K562 (cell line): ENCODE results near the gene MRPS6. TPM values are rescaled to one million over a fixed set of nuclear protein-coding genes. Genes with fewer than 3 reads are reported as not detected.
A peak's percentile ranks its signal among the peaks of the same experiment; 100 is the strongest.

Experiments
- ATF1 ChIP-seq, 2 experiments: fragments of 450-650 bp in 1 of 2; IDR thresholded peaks; 2 replicates each; pipeline ENCODE4 v1.6.1; 2016; ENCODE audit warnings: missing compliant biosample characterization in 1 of 2, missing genetic modification characterization in 1 of 2
- CAMTA2 ChIP-seq: fragments of 250-450 bp; sonication (Bioruptor Pico); conservative IDR thresholded peaks from 2 replicates; pipeline ENCODE4 v1.5.1; 2022
- GTF2F1 ChIP-seq: IDR thresholded peaks from 2 replicates; pipeline ENCODE4 v1.6.1; 2011; ENCODE audit warnings: low read depth, low read length, improper control_type of control experiment
- PCBP1 ChIP-seq: fragments of 200-400 bp; formaldehyde crosslinking; IDR thresholded peaks from 2 replicates; pipeline ENCODE4 v1.6.1; 2018; ENCODE audit warnings: mild to moderate bottlenecking, low read depth, low read length; ENCODE audit not compliant: poor library complexity, severe bottlenecking
- RHOXF2B ChIP-seq: fragments of 250-450 bp; sonication (Bioruptor Pico); conservative IDR thresholded peaks from 2 replicates; pipeline ENCODE4 v1.5.1; 2021
- SMAD3 ChIP-seq: fragments of 450-650 bp; formaldehyde crosslinking; conservative IDR thresholded peaks from 2 replicates; pipeline ENCODE4 v1.4.0; 2020; ENCODE audit warnings: mild to moderate bottlenecking
- SOX6 ChIP-seq: fragments of 450-650 bp; IDR thresholded peaks from 2 replicates; pipeline ENCODE4 v1.6.1; 2014; ENCODE audit warnings: mild to moderate bottlenecking
- TCFL5 ChIP-seq: fragments of 250-450 bp; sonication (Bioruptor Pico); conservative IDR thresholded peaks from 2 replicates; pipeline ENCODE4 v1.6.1; 2021; ENCODE audit warnings: mild to moderate bottlenecking, moderate library complexity, matching md5 sums
- ZNF3 ChIP-seq: fragments of 250-450 bp; sonication (Bioruptor Pico); IDR thresholded peaks from 2 replicates; pipeline ENCODE4 v1.5.0; 2021; ENCODE audit warnings: mild to moderate bottlenecking, moderate library complexity
- polyA plus RNA-seq, 8 experiments: library from polyadenylated mRNA; depleted of rRNA in 4 of 8; stranded (reverse) in 5 of 8; unstranded in 3 of 8; fragments of >200 nt; fragmentation: Nextera tagmentation in 2 of 8; fragmentation: Illumina TruSeq in 1 of 8; extraction: Ambion mirVana in 2 of 8; extraction: Trizol in 1 of 8; gene quantifications; 2 replicates each; pipeline versions ENCODE4 v1.2.1 to v1.2.3, GENCODE V29; 2011 to 2014; ENCODE audit warnings: inconsistent platforms in 1 of 8, missing spikeins in 1 of 8
- total RNA-seq, 7 experiments: library from RNA; depleted of rRNA in 6 of 7; stranded (reverse); fragments of >200 nt in 6 of 7; fragmentation: Illumina TruSeq in 2 of 7; extraction: Trizol in 2 of 7; gene quantifications; 2 replicates each; pipeline versions ENCODE4 v1.2.1 to v1.2.3, GENCODE V29; 2011 to 2021; ENCODE audit warnings: low replicate concordance in 1 of 7
- TF ChIP-seq, protein P1 (sequence below): fragments of 450-650 bp; formaldehyde crosslinking; IDR thresholded peaks from 2 replicates; pipeline ENCODE4 v1.4.0; 2022; ENCODE audit warnings: missing genetic modification characterization
- TF ChIP-seq, protein P2 (sequence below): fragments of 450-650 bp; IDR thresholded peaks from 2 replicates; pipeline ENCODE4 v1.7.1; 2018; ENCODE audit warnings: mild to moderate bottlenecking, low read depth; ENCODE audit not compliant: partially characterized antibody
- TF ChIP-seq, protein P3 (sequence below): sonication (generic); formaldehyde crosslinking; IDR thresholded peaks from 2 replicates; pipeline ENCODE4 v1.8.1; 2023; ENCODE audit warnings: mild to moderate bottlenecking, missing genetic modification reagents
- TF ChIP-seq, protein P4 (sequence below): fragments of 450-650 bp; IDR thresholded peaks from 2 replicates; pipeline ENCODE4 v1.6.1; 2014; ENCODE audit warnings: low read depth, mild to moderate bottlenecking, moderate library complexity, borderline replicate concordance
- TF ChIP-seq, protein P5 (sequence below): fragments of 450-650 bp; IDR thresholded peaks from 2 replicates; pipeline ENCODE4 v1.7.0; 2016; ENCODE audit warnings: borderline replicate concordance
- TF ChIP-seq, protein P6 (sequence below): fragments of 450-650 bp; IDR thresholded peaks from 2 replicates; pipeline ENCODE4 v1.6.1; 2016

Gene MRPS6
- total and polyA plus RNA-seq, 9 of the 15 experiments (the other 6 are each of a cell fraction or from before 2014, with no cell fraction given) = 26.1 to 72.0 (median 39.3) TPM

DNA sequence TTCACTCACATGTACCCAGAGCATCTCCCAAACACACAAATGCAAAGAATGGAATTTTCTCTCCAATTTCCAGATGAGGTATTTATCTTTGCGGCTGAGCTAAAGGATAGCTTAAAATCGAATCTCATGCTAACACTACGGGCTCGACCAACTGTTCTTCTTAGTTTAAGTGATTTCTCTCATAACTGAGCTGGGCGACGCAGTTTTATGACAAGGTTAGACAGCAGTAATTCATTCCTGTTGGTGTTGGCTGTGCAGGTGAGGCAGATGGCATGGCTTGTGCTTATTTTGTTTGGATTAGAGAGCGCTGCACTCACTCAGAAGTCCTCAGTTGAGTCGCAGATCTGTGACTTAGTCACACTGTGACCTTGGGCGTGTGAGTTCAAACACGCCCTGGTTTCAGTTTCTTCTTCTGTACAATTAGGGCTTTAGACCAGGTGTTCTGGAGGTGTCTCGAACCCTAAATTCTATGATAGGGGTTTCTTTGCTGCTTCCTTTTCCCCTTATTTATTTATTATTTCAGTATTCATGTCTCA, 41.5 kb upstream of the MRPS6 start (continued):
- TF ChIP-seq SOX6 = no peak
- TF ChIP-seq RHOXF2B (CRISPR knock-in tag) = no peak
- TF ChIP-seq GTF2F1 = no peak
- TF ChIP-seq, protein P1, sequence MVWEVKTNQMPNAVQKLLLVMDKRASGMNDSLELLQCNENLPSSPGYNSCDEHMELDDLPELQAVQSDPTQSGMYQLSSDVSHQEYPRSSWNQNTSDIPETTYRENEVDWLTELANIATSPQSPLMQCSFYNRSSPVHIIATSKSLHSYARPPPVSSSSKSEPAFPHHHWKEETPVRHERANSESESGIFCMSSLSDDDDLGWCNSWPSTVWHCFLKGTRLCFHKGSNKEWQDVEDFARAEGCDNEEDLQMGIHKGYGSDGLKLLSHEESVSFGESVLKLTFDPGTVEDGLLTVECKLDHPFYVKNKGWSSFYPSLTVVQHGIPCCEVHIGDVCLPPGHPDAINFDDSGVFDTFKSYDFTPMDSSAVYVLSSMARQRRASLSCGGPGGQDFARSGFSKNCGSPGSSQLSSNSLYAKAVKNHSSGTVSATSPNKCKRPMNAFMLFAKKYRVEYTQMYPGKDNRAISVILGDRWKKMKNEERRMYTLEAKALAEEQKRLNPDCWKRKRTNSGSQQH (CRISPR knock-in tag) = no peak
- no peak for TF ChIP-seq ZNF3 (CRISPR knock-in tag)
- no peak for TF ChIP-seq ATF1 (CRISPR knock-in tag; IDR thresholded peaks at IDR 0.05)
- peak; percentile 68 for TF ChIP-seq ATF1 (tag; IDR thresholded peaks at IDR 0.05)
- TF ChIP-seq SMAD3 (CRISPR knock-in tag) = no peak
- no peak for TF ChIP-seq CAMTA2
- TF ChIP-seq, protein P2, sequence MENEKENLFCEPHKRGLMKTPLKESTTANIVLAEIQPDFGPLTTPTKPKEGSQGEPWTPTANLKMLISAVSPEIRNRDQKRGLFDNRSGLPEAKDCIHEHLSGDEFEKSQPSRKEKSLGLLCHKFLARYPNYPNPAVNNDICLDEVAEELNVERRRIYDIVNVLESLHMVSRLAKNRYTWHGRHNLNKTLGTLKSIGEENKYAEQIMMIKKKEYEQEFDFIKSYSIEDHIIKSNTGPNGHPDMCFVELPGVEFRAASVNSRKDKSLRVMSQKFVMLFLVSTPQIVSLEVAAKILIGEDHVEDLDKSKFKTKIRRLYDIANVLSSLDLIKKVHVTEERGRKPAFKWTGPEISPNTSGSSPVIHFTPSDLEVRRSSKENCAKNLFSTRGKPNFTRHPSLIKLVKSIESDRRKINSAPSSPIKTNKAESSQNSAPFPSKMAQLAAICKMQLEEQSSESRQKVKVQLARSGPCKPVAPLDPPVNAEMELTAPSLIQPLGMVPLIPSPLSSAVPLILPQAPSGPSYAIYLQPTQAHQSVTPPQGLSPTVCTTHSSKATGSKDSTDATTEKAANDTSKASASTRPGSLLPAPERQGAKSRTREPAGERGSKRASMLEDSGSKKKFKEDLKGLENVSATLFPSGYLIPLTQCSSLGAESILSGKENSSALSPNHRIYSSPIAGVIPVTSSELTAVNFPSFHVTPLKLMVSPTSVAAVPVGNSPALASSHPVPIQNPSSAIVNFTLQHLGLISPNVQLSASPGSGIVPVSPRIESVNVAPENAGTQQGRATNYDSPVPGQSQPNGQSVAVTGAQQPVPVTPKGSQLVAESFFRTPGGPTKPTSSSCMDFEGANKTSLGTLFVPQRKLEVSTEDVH = no peak
- TF ChIP-seq, protein P3, sequence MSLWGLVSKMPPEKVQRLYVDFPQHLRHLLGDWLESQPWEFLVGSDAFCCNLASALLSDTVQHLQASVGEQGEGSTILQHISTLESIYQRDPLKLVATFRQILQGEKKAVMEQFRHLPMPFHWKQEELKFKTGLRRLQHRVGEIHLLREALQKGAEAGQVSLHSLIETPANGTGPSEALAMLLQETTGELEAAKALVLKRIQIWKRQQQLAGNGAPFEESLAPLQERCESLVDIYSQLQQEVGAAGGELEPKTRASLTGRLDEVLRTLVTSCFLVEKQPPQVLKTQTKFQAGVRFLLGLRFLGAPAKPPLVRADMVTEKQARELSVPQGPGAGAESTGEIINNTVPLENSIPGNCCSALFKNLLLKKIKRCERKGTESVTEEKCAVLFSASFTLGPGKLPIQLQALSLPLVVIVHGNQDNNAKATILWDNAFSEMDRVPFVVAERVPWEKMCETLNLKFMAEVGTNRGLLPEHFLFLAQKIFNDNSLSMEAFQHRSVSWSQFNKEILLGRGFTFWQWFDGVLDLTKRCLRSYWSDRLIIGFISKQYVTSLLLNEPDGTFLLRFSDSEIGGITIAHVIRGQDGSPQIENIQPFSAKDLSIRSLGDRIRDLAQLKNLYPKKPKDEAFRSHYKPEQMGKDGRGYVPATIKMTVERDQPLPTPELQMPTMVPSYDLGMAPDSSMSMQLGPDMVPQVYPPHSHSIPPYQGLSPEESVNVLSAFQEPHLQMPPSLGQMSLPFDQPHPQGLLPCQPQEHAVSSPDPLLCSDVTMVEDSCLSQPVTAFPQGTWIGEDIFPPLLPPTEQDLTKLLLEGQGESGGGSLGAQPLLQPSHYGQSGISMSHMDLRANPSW (CRISPR knock-in tag) = no peak
- no peak for TF ChIP-seq TCFL5 (CRISPR knock-in tag)
- TF ChIP-seq, protein P4, sequence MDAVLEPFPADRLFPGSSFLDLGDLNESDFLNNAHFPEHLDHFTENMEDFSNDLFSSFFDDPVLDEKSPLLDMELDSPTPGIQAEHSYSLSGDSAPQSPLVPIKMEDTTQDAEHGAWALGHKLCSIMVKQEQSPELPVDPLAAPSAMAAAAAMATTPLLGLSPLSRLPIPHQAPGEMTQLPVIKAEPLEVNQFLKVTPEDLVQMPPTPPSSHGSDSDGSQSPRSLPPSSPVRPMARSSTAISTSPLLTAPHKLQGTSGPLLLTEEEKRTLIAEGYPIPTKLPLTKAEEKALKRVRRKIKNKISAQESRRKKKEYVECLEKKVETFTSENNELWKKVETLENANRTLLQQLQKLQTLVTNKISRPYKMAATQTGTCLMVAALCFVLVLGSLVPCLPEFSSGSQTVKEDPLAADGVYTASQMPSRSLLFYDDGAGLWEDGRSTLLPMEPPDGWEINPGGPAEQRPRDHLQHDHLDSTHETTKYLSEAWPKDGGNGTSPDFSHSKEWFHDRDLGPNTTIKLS = no peak
- TF ChIP-seq PCBP1 = no peak
- TF ChIP-seq, protein P5, sequence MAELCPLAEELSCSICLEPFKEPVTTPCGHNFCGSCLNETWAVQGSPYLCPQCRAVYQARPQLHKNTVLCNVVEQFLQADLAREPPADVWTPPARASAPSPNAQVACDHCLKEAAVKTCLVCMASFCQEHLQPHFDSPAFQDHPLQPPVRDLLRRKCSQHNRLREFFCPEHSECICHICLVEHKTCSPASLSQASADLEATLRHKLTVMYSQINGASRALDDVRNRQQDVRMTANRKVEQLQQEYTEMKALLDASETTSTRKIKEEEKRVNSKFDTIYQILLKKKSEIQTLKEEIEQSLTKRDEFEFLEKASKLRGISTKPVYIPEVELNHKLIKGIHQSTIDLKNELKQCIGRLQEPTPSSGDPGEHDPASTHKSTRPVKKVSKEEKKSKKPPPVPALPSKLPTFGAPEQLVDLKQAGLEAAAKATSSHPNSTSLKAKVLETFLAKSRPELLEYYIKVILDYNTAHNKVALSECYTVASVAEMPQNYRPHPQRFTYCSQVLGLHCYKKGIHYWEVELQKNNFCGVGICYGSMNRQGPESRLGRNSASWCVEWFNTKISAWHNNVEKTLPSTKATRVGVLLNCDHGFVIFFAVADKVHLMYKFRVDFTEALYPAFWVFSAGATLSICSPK = no peak
- TF ChIP-seq, protein P6, sequence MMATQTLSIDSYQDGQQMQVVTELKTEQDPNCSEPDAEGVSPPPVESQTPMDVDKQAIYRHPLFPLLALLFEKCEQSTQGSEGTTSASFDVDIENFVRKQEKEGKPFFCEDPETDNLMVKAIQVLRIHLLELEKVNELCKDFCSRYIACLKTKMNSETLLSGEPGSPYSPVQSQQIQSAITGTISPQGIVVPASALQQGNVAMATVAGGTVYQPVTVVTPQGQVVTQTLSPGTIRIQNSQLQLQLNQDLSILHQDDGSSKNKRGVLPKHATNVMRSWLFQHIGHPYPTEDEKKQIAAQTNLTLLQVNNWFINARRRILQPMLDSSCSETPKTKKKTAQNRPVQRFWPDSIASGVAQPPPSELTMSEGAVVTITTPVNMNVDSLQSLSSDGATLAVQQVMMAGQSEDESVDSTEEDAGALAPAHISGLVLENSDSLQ = no peak
